H1 (cell line): Measurements from ENCODE around the gene YIPF2. TPM values are rescaled to one million over a fixed set of nuclear protein-coding genes. Genes with fewer than 3 reads are reported as not detected.

Experiments used
- CTCF ChIA-PET: fragments of 300-600 bp; sonication (Branson Sonifier 250); formaldehyde crosslinking; loops from one replicate; lab custom pipeline; 2021; ENCODE audit not compliant: partially characterized antibody; lab: Charles Lee
- POLR2A ChIA-PET: fragments of 300-600 bp; sonication (Branson Sonifier 250); formaldehyde crosslinking; loops from one replicate; lab custom pipeline; 2021; ENCODE audit warnings: inconsistent platforms; ENCODE audit not compliant: partially characterized antibody; lab: Charles Lee
- DNase-seq, 2 experiments: peaks; one replicate each; pipeline versions ENCODE4 v3.0.0 to v3.0.0-alpha.2; 2010 to 2022; ENCODE audit warnings: low spot score in 2 of 2, low read depth in 1 of 2, mixed read lengths in 1 of 2
- FAIRE-seq: peaks from 2 replicates; lab custom pipeline; 2011; peaks lifted over from hg19 to GRCh38; lab: Jason Lieb, UNC
- H2AFZ ChIP-seq: 2 replicates; pipeline ENCODE4 v1.8.1; 2012; ENCODE audit warnings: low read length, inconsistent platforms
- H2AK5ac ChIP-seq: 2 replicates; pipeline ENCODE4 v1.6.1; 2013; ENCODE audit warnings: low read depth, low read length
- H2BK120ac ChIP-seq: replicated peaks from 2 replicates; pipeline ENCODE3; 2013; ENCODE audit warnings: low read depth, low read length, inconsistent platforms
- H2BK12ac ChIP-seq: 2 replicates; pipeline ENCODE4 v1.6.1; 2013; ENCODE audit warnings: low read depth, low read length
- H2BK15ac ChIP-seq: 2 replicates; pipeline ENCODE4 v1.6.1; 2013; ENCODE audit warnings: low read length
- H2BK20ac ChIP-seq: 2 replicates; pipeline ENCODE4 v1.6.1; 2013; ENCODE audit warnings: low read length
- H2BK5ac ChIP-seq: 2 replicates; pipeline ENCODE4 v1.6.1; 2013; ENCODE audit warnings: low read depth, low read length
- H3K14ac ChIP-seq: 2 replicates; pipeline ENCODE4 v1.6.1; 2013; ENCODE audit warnings: inconsistent platforms; ENCODE audit not compliant: insufficient read length
- H3K18ac ChIP-seq: 2 replicates; pipeline ENCODE4 v1.6.1; 2013; ENCODE audit warnings: low read length; ENCODE audit errors: extremely low read depth
- H3K23ac ChIP-seq: 2 replicates; pipeline ENCODE4 v1.6.1; 2013; ENCODE audit warnings: inconsistent platforms; ENCODE audit not compliant: insufficient read length
- H3K23me2 ChIP-seq: 2 replicates; pipeline ENCODE4 v1.6.1; 2013; ENCODE audit warnings: low read depth, low read length
- H3K27ac ChIP-seq: 2 replicates; pipeline ENCODE4 v1.6.1; 2011; ENCODE audit warnings: low read depth, low read length, inconsistent platforms
- H3K27me3 ChIP-seq, 4 experiments: replicated peaks in 1 of 4; 1 replicate in 1 of 4; 2 replicates in 3 of 4; pipeline versions ENCODE4 v1.6.1 to v1.8.1; 2011 to 2013; ENCODE audit warnings: low read length in 3 of 4, mild to moderate bottlenecking in 3 of 4, inconsistent platforms in 2 of 4, mixed read lengths in 2 of 4, moderate library complexity in 1 of 4; ENCODE audit not compliant: control insufficient read depth in 3 of 4, insufficient read depth in 3 of 4; ENCODE audit errors: extremely low read depth in 1 of 4
- H3K36me3 ChIP-seq, 4 experiments: 2 replicates each; pipeline versions ENCODE4 v1.6.1 to v1.8.1; 2011 to 2013; ENCODE audit warnings: mild to moderate bottlenecking in 4 of 4, low read length in 3 of 4, moderate library complexity in 2 of 4, control low read depth in 1 of 4, inconsistent platforms in 1 of 4; ENCODE audit not compliant: insufficient read depth in 4 of 4, control insufficient read depth in 2 of 4
- H3K4ac ChIP-seq: replicated peaks from 2 replicates; pipeline ENCODE3; 2013; ENCODE audit warnings: low read length, low read depth, mixed read lengths, inconsistent platforms; ENCODE audit not compliant: insufficient read length
- H3K4me1 ChIP-seq, 4 experiments: replicated peaks in 1 of 4; 1 replicate in 1 of 4; 2 replicates in 3 of 4; pipeline versions ENCODE4 v1.6.1 to v1.8.1; 2011 to 2013; ENCODE audit warnings: low read length in 3 of 4, inconsistent platforms in 2 of 4, mixed read lengths in 1 of 4; ENCODE audit not compliant: insufficient read depth in 4 of 4, control insufficient read depth in 3 of 4
- H3K4me2 ChIP-seq, 2 experiments: 2 replicates each; pipeline versions ENCODE4 v1.6.1 to v1.8.1; 2011 to 2013; ENCODE audit warnings: low read depth in 2 of 2, low read length in 2 of 2, control low read depth in 1 of 2, inconsistent platforms in 1 of 2, mild to moderate bottlenecking in 1 of 2; ENCODE audit not compliant: insufficient read depth in 1 of 2
- H3K4me3 ChIP-seq, 4 experiments: fragments of 200-600, 300-600 bp in 1 of 4; sonication (generic), shearing (Covaris generic), sonication (Bioruptor Twin) in 1 of 4; 2 replicates each; pipeline versions ENCODE4 v1.5.1 to v1.8.1; 2011 to 2016; ENCODE audit warnings: low read length in 4 of 4, low read depth in 3 of 4, control low read depth in 2 of 4, inconsistent platforms in 2 of 4, mild to moderate bottlenecking in 2 of 4, mixed read lengths in 1 of 4, moderate library complexity in 1 of 4; ENCODE audit not compliant: insufficient read depth in 2 of 4; ENCODE audit errors: extremely low read depth in 1 of 4
- H3K56ac ChIP-seq: replicated peaks from 2 replicates; pipeline ENCODE3; 2013; ENCODE audit warnings: low read depth, mild to moderate bottlenecking, mixed read lengths, low read length, inconsistent platforms; ENCODE audit not compliant: insufficient read length
- H3K79me1 ChIP-seq: 2 replicates; pipeline ENCODE4 v1.6.1; 2013; ENCODE audit warnings: low read depth, low read length, control low read depth
- H3K79me2 ChIP-seq, 2 experiments: 2 replicates each; pipeline versions ENCODE4 v1.6.1 to v1.8.1; 2012 to 2013; ENCODE audit warnings: low read length in 2 of 2, mild to moderate bottlenecking in 2 of 2, inconsistent platforms in 1 of 2; ENCODE audit not compliant: insufficient read depth in 2 of 2, control insufficient read depth in 1 of 2
- H3K9ac ChIP-seq, 4 experiments: replicated peaks in 1 of 4; 1 replicate in 1 of 4; 2 replicates in 3 of 4; pipeline versions ENCODE4 v1.6.1 to v1.8.1; 2011 to 2013; ENCODE audit warnings: low read depth in 3 of 4, low read length in 3 of 4, control low read depth in 2 of 4, mild to moderate bottlenecking in 2 of 4, moderate library complexity in 2 of 4, inconsistent platforms in 1 of 4; ENCODE audit errors: extremely low read depth in 1 of 4
- H3K9me3 ChIP-seq, 2 experiments: 2 replicates each; pipeline versions ENCODE4 v1.6.1 to v1.8.1; 2012 to 2013; ENCODE audit warnings: mild to moderate bottlenecking in 2 of 2, moderate library complexity in 2 of 2, control low read depth in 1 of 2, inconsistent platforms in 1 of 2, low read depth in 1 of 2, low read length in 1 of 2, mixed read lengths in 1 of 2; ENCODE audit not compliant: insufficient read depth in 2 of 2
- H4K20me1 ChIP-seq, 2 experiments: replicated peaks in 1 of 2; 2 replicates each; pipeline versions ENCODE3 to v1.8.1; 2011 to 2013; ENCODE audit warnings: inconsistent platforms in 2 of 2, low read length in 2 of 2, mild to moderate bottlenecking in 1 of 2; ENCODE audit not compliant: insufficient read depth in 2 of 2, control insufficient read depth in 1 of 2
- H4K5ac ChIP-seq: 2 replicates; pipeline ENCODE4 v1.6.1; 2013; ENCODE audit warnings: low read length, low read depth, mixed read lengths, inconsistent platforms; ENCODE audit not compliant: insufficient read length
- H4K8ac ChIP-seq: 2 replicates; pipeline ENCODE4 v1.8.0; 2013; ENCODE audit warnings: mild to moderate bottlenecking, moderate library complexity, low read length, inconsistent platforms; ENCODE audit not compliant: insufficient read depth; ENCODE audit errors: extremely low read depth
- H4K91ac ChIP-seq: replicated peaks from 2 replicates; pipeline ENCODE3; 2013; ENCODE audit warnings: low read length, mixed read lengths, inconsistent platforms; ENCODE audit not compliant: insufficient read length
- CBX5 ChIP-seq: fragments of 300-800, 300-1000 bp; sonication (generic); IDR thresholded peaks from 2 replicates; pipeline ENCODE4 v1.7.1; 2016; ENCODE audit warnings: antibody characterized with exemption, low read length, low read depth
- EGR1 ChIP-seq: IDR thresholded peaks from 2 replicates; pipeline ENCODE4 v1.6.1; 2011; ENCODE audit warnings: low read depth, low read length, borderline replicate concordance
- NANOG ChIP-seq: IDR thresholded peaks from 2 replicates; pipeline ENCODE4 v1.6.1; 2011; ENCODE audit warnings: low read length, low read depth, mild to moderate bottlenecking, inconsistent platforms; ENCODE audit not compliant: insufficient read depth, poor library complexity, severe bottlenecking
- POLR2A ChIP-seq, 2 experiments: IDR thresholded peaks; 1 replicate in 1 of 2; 2 replicates in 1 of 2; pipeline ENCODE4 v1.6.1; 2011; ENCODE audit warnings: low read depth in 2 of 2, low read length in 2 of 2, mild to moderate bottlenecking in 2 of 2; ENCODE audit errors: control extremely low read depth in 1 of 2
- RFX5 ChIP-seq: IDR thresholded peaks from 2 replicates; pipeline ENCODE4 v1.6.1; 2011; ENCODE audit warnings: low read depth, low read length, improper control_type of control experiment, borderline replicate concordance
- RNF2 ChIP-seq: fragments of 200-900, 300-1000 bp; sonication (generic); IDR thresholded peaks from 2 replicates; pipeline ENCODE4 v1.7.1; 2016; ENCODE audit warnings: borderline replicate concordance, low read depth, mild to moderate bottlenecking, antibody characterized with exemption, low read length; ENCODE audit not compliant: poor library complexity, severe bottlenecking; ENCODE audit errors: missing control alignments
- ZNF274 ChIP-seq: IDR thresholded peaks from 2 replicates; pipeline ENCODE4 v1.7.0; 2012; ENCODE audit warnings: low read length, borderline replicate concordance; ENCODE audit errors: extremely low read depth
- whole genome bisulfite sequencing, 2 experiments: shearing (Covaris generic) in 1 of 2; methylation state at CpG; one replicate each; pipeline versions ENCODE4 v1.1.6 to v1.1.7; 2013 to 2015; ENCODE audit warnings: low lambda C conversion rate in 2 of 2, mixed read lengths in 2 of 2, inconsistent platforms in 1 of 2, low coverage in 1 of 2, missing lambda C conversion rate in 1 of 2; ENCODE audit not compliant: insufficient replicate concordance in 2 of 2, insufficient coverage in 1 of 2, insufficient read length in 1 of 2; ENCODE audit errors: extremely low coverage in 1 of 2, missing lambda C conversion rate in 1 of 2; 5-methylcytosine and 5-hydroxymethylcytosine counted together
- polyA plus RNA-seq, 7 experiments: library from polyadenylated mRNA; depleted of rRNA in 3 of 7; stranded (reverse) in 5 of 7; unstranded in 2 of 7; fragments of >200 nt in 5 of 7; fragments of 200-250 nt in 2 of 7; gene quantifications; 1 replicate in 5 of 7; 2 replicates in 1 of 7; 4 replicates in 1 of 7; pipeline versions ENCODE4 v1.2.1 to v1.2.3, GENCODE V29; 2011 to 2013; ENCODE audit warnings: missing spikeins in 2 of 7, mixed read lengths in 2 of 7
- total RNA-seq: library from RNA; stranded (reverse); fragmentation: NEBNext Ultra II Directional; extraction: Animal tissue kit (Norgen Biotek cat#: 25700); gene quantifications from 2 replicates; pipeline ENCODE4 v1.2.1, GENCODE V29; 2021
- TF ChIP-seq, protein P1 (sequence below): IDR thresholded peaks from 2 replicates; pipeline ENCODE4 v1.6.1; 2011; ENCODE audit warnings: low read depth, mild to moderate bottlenecking, low read length; ENCODE audit not compliant: insufficient read depth

Gene YIPF2
- total and polyA plus RNA-seq, 2 of the 8 experiments (the other 6 are each of a cell fraction or from before 2014, with no cell fraction given): 48.3 to 112 TPM

DNA sequence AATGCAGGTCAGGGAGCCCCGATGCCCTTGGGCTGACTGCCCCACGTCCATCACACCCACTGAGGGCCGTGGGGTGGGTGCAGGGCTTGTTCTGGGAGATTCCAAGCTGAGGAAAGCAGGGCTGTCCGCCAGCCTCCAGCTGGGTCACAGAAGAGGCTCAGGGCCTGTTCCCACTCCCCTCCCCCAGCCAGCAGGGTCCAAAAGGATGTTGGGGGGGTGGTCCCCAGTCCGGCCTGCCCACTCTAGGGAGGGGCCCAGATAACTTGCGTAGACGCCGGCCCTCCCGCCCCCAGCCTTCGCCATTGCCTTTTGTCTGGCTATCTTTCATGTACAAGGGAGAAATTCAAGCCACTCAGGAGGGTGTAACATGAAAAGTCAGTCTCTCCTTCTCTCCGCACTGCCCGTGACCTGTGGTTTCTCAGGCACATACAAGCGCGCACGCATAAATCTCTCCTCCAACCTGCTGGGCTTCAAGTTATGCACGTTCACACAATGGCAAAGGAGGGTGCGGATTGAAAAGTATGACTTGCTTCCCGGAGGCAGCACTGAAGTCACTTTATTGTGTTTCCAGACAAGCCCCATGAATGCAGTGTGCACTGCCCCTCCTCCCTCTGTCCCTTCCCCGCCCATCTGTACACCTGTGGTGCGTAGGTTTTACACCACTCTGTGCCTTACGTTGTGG lies 36.9 kb downstream of the YIPF2 start:
- Histone ChIP-seq H2BK20ac (0 out of 2 replicates have a peak overlapping the region, but pooled peaks have one; percentile 15), H3K4me3 (no peak overlapping the region), H4K5ac (peak overlapping the region; percentile 50), H4K8ac (no peak overlapping the region; the same call in 1 of the 2 replicates), H2BK15ac (0 out of 2 replicates have a peak overlapping the region, but pooled peaks have one; percentile 37), H2AK5ac (peak overlapping the region; percentile 66), H2AFZ (no peak overlapping the region), H3K27me3 (no peaks in the 10 kb centered on the region)
- WGBS, 2 experiments: 84% methylated on average over 20 of the region's 21 CpGs; no CpG with 5 or more reads in 1 of the 2 experiments
- TF ChIP-seq RNF2 (no peak), POLR2A (IDR thresholded peaks at IDR 0.05; ENCODE audit: control extremely low read depth in 1 of 2, low read depth in 2 of 2, low read length in 2 of 2) (no peak), EGR1 (no peak), ZNF274 (no peak), RFX5 (no peak), NANOG (no peak), CBX5 (no peak)
- TF ChIP-seq, protein P1, sequence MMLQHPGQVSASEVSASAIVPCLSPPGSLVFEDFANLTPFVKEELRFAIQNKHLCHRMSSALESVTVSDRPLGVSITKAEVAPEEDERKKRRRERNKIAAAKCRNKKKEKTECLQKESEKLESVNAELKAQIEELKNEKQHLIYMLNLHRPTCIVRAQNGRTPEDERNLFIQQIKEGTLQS: no peak
- TF ChIP-seq, all 59 proteins: peak for 0
- Histone ChIP-seq H2BK120ac (no peak overlapping the region), H3K27ac (no peak overlapping the region; the same call in 1 of the 2 replicates), H3K56ac (no peak overlapping the region), H3K79me1 (peaks cover 34% of the 10 kb centered on the region), H4K20me1 (peaks cover 0 to 23% of the 10 kb centered on the region in 2 experiments), H3K23ac (no peak overlapping the region), H3K9ac (no peak overlapping the region), H3K4me2 (peak overlapping the region in 1 of 2 experiments; percentile 15; a peak in 2 of 4 replicates), H2BK5ac (peak overlapping the region; percentile 85; the same call in 1 of the 2 replicates), H3K4me1 (peaks cover 19 to 55% (median 45%) of the 10 kb centered on the region in 4 experiments), H3K9me3 (no peaks in the 10 kb centered on the region), H3K36me3 (no peaks in the 10 kb centered on the region), H3K4ac (no peak overlapping the region), H3K23me2 (no peaks in the 10 kb centered on the region), H3K79me2 (peaks cover 0 to 74% of the 10 kb centered on the region in 2 experiments; a peak in 2 of 4 replicates), H3K14ac (no peak overlapping the region), H3K18ac (peak overlapping the region; percentile 19; the same call in 1 of the 2 replicates), H4K91ac (no peak overlapping the region), H2BK12ac (peak overlapping the region; percentile 31; the same call in 1 of the 2 replicates)
- FAIRE-seq (no peak), DNase-seq (no peak)
- POLR2A ChIA-PET: interaction anchor here (0.7 to 6.8 kb wide), 4 partner anchors 12 to 69 kb away, joined by 3 to 72 read pairs (median 4); partner anchors contain the start of gene SMARCA4
- CTCF ChIA-PET: interaction anchor here (0.9 to 2.0 kb wide), 3 partner anchors 10 to 35 kb away, joined by 3 to 5 read pairs (median 4); no protein-coding TSS in a partner anchor
